HG03378 (cell line): ENCODE data around the gene MTARC2.
A peak's percentile ranks its signal among the peaks of the same experiment; 100 is the strongest.
"Not testable (repeated sequence)": the region's sequence is repeated elsewhere in the genome, so short reads cannot be mapped to it uniquely, and the experiment has no call there.

Source experiments
- ATAC-seq: cut with Tn5 transposase; IDR thresholded peaks from one replicate; pipeline ENCODE4 v1.9.1; 2021; ENCODE audit warnings: mild to moderate bottlenecking, moderate library complexity; ENCODE audit not compliant: unreplicated experiment

MTARC2 gene

DNA sequence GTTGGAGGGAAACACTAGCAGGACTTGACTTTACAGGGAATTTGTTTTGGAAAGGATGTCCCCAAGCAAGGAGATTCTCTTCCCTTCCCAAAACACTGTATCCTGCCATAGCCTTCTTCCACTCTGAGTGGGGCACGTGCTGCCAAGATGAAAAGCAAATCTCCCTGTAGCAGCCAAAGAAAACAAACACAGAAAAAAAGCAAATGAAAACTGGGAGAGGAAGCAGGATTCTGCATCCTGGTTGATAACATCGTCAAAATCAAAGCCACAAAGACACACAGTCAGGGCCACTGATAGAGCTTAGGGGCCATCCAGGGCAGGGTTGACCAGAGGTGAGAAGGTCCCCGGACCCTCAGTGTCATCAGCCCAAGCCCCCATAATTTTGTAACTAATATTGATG is 16.0 kb upstream of the MTARC2 start:
- ATAC-seq, result no peak

DNA sequence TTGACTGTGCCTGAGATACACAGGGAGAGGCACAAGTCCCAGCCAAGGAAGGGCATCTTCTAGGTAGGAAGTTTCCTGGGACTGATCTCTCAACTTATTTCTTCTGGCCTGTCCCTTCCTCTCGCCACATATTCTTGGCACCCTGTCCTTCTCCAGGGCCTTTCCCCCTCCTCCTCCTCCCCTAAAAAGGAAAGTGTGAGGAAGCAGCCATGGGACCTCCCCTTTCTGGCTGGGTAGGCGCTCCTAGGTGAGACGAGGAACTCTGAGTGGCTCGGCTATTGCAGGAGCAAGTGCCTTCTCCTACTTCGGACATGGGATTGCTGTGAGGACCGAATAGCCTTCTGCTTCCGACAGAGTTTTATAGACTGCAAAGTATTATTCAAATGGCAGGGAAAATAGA is 15.5 kb upstream of the MTARC2 start:
- peak; percentile 13 for ATAC-seq

DNA sequence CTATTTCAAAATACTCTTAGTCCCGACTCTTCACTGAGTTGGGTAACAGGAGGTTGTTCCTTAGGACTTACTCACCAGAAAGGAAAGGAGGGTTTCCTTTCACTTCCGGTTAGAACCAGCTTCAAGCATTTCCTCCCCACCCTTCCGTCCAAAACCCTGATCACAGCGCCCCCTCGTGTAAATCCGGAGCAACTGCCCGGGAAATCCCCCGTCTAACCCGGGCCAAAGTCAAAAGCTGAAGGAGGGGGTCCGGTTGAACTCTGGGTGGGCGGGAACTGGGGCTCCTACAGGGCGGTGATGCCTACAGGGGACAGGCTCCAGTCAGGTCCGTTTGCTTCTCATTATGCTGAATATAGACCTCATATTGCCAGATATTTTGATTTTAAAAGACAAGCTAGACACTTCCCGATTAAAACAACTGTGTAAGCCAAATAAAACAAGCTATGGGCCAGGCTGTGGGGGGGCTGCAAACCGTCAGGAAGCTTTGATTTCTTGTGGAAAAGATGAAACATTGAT is 15.0 kb upstream of the MTARC2 start:
- ATAC-seq, result peak; percentile 92

DNA sequence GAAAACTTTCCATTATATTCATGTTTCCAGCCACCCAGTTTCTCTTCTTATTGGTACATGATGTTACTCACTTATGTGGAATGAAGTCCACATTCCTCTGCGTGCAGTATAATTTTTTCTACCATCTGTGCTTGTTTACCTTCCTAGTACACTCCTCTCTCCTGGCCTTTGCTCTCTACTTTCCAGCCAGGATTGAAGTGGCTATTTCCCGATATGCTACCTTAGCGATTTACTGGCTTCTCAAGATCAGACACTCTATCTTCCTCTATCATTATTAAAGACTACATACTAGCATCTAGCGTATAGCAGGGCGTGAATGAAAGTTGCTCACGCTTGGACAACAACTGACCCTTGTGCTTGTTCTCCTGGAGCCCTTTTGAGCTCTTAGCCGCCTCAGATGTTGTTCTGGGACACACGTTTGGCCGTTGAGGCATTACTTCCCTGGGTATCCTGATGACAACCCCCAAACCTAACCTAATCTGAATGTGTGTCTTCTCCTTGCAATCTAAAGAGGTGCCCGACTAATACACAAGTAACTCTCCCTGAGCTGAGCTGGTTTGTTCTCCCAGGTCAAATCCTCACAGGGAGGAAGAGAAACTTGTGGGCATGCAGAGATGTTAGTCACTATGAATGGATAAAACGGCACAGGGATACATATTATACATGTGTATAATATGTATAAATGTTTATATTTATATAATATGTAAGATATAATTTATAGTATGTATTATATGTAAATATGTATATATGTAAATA is 13.4 kb upstream of the MTARC2 start:
- ATAC-seq, result no peak

DNA sequence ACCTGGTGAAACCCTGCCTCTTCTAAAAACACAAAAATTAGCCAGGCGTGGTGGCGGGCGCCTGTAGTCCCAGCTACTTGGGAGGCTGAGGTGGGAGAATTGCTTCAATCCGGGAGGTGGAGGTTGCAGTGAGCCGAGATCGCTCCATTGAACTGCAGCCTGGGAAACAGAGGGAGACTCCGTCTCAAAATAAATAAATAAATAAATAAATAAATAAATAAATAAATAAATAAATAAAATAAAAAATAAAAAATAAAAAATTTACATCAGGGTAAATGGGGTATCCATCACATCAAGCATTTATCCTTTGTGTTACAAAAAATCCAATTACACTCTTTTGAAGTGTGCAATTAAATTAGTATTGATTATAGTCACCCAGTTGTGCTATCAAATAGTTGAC is 11.8 kb upstream of the MTARC2 start:
- not testable (repeated sequence) for ATAC-seq

DNA sequence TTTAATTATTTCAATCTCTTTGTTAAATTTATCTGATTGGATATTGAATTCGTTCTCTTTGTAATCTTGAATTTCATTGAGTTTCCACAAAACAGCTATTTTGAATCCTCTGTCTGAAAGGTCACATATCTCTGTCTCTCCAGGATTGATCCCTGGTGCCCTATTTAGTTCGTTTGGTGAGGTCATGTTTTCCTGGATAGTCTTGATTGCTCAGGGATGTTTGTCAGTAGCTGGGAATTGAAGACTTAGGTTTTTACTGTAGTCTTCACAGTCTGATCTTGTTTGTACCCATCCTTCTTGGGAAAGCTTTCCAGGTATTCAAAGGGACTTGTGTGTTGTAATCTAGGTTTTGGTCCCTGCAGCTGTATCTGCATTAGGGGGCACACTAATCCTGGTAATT is 6.8 kb upstream of the MTARC2 start:
- ATAC-seq, result no peak

DNA sequence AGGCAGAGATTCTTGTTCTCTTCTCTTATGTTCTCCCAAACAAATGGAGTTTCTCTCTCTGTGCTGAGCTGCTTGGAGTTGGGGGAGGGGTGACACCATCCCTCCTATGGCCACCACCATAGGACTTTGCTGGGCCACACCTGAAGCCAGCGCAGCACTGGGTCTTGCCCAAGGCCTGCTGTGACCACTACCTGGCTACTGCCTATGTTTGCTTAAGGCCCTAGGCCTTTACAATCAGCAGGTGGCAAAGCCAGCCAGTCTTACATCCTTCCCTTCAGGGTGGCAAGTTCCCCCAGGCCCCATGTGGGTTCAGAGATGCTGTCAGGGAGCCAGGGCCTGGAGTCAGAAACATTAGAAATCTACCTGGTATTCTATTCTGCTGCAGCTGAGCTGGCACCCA is 6.3 kb upstream of the MTARC2 start:
- ATAC-seq, result no peak

DNA sequence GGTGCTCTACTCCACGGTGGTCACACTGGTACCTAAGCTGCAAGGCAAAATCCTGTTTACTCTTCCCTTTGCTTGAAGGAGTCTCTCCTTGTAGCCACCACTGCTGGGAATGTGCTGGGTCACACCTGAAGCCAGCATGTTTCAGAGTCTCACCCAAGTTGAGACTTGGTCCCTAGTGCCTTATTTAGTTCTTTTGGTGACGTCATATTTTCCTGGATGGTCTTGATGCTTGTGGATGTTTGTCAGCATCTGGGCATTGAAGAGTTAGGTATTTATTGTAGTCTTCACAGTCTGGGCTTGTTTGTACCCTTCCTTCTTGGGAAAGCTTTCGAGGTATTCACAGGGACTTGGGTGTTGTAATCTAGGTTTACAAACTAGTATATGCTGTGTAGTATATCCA is 5.6 kb upstream of the MTARC2 start:
- no peak for ATAC-seq

DNA sequence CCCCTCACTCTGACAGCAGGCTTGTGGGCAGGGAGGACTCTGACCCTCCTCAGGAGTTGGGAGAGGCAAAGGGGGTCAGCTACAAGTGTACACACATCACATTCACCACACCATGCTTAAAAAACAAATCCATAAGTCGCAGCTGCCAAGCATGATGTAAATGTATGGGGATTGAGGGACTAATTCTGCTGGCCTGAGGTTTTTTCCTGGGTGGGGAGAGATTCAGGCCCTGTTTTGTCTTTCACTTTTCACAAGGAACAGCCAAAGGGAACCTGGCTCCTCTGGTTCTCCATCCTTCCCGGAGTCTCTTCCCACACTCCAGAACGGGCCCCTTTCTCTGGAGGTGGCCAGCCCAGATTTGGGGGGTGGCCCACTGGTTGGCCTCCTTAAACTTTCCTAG is 1.3 kb upstream of the MTARC2 start:
- no peak for ATAC-seq

DNA sequence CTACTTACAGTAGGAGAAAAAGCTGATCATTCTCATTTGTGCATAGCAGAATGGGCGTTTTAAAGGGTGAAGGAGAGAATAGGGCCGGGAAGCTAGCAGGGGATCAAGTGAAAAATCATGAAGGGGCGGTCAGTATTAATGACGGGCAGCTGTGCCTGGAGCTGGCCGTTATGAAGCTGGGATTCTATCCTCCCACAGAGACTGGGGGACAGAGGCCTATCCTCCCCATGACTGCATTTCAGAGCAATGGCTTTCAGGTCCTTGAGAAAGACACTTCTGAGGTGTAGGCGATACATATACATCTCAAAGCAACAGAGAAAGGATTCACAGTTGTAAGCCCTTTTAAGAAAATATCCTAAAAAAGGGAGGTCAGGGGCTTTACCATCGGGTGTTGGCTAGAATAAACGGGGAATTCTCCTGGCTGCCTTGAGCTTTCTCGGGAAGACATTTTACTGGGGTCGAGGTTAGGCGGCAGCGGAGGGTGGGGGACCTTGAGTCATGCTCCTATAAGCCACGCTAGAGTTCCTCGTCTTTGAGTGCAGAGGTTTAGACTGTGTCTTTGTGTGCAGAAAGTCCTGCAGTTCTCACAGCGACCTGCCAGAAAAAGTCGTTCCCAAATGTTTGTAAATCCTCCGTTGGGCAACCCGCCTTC is 559 bp upstream of the MTARC2 start:
- ATAC-seq, result no peak

DNA sequence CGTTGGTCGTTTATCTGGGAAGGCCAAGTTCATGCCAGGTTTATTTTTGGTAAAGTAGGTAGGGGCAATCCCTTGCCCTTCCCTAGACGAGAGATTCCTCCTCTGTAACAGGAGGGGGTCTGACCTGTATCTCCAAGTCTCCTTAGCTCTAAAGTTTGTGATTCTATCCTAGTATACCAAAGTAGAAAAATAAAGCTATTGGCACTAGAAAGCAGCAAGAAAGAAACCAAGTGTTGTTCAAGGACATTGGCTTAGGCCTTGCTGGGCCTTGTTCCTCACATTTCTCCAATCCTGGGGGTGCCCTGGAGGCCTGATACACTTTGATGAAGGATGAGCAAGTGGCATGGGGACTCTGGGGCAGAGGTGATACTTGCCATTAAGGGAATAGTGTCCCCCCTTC is 814 bp downstream of the MTARC2 start:
- ATAC-seq, result no peak

DNA sequence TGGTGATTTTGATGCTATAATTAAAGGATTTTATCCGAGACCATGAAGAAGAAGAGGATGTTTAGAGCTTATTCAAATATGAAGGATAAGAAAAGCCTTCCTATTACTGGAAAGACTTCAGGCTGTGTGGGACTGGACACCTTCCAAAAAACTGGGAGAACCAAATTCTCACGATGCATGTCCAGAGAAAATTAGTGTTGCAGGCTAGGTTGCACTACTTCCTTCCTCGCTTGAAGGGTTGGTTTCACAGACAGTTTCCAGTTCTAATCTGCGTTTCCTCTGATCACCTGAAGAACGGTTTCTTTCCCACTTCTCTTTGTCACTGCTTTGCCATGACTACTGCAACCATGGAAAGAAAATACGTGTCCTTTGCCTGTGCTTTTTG is 2.0 kb downstream of the MTARC2 start:
- no peak for ATAC-seq

DNA sequence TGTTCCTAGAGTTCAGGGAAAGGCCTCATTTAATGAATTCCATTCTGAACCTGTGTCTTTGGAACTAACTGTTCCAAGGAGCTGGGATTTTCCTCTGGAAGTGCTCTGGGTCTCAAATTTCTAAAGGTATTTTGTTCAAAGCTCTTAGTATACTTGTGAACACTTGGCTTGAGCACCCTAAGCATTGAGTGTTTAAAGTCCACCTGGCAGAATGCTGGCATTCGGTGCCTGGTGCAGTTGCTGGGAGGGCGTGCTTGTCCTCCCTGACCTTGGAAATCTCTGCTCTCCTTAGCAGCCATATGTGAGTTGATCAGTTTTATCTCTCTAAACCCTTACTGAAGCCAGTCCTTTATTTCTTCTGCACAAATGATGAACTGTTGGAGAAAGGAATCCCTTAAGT is 3.0 kb downstream of the MTARC2 start:
- ATAC-seq, result no peak

DNA sequence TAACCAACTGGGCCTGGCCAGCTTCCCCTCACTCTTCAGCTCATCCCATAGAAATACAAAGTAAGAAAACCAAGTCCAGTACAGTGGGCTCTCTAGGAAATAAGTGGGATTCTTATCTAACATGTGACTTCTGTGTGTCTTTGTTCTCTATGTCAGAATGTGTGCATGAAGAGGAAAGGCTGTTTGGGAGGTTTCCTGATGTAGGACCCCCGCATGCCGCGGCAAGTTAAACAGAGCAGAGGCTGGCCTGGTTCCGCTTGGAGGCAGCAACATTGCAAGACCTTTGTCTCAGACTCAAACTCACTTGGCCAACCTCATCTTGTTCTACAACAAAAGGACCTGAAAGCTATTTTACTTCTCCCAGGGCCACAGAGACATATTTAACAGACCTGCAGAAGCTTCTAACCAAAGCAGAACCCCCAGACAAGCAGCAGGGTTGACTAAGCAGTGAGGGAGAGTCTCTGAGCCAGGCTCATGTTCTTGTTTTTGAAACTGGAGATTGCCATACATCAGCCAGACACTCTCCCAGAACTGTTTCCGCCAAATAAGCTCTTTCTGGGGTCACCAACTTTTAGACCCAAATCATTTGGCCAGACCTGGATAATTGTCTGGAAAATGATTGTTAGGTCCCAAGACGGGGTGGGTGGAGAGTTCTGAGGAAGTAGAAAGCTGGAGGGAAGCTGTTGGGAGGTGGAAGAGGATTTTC is 6.2 kb downstream of the MTARC2 start:
- no peak for ATAC-seq

DNA sequence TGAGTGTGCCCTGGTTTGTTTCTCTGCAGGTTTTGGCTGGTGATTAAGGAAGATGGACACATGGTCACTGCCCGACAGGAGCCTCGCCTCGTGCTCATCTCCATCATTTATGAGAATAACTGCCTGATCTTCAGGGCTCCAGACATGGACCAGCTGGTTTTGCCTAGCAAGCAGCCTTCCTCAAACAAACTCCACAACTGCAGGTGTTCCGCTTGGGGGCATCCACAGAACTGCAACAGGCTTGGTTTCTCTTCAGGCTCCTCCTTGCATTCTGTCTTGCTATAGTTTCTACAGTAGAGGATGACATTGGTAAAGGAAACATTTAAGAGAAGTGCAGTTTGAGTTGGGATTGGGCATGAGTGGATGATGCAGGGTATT is 6.8 kb downstream of the MTARC2 start:
- no peak for ATAC-seq

DNA sequence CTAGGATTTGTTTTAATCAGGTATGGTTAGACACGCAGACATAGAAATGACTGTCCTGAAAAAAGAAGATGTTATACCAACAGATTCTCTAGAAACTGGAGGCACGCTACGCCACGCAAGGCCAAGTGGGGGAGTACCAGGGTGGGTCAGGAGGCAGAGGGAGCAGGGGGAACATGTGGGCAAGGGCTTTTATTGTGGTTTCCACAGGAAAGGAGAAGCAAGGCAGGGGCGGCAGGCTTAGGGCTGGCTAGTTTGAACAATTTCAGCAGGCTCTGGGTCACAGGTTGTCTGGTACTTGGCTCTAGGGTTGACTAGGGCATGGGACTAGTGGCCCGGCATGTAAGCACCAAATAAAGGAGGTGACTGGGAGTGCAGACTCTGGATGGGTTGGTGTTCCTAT is 7.2 kb downstream of the MTARC2 start:
- ATAC-seq, result no peak

DNA sequence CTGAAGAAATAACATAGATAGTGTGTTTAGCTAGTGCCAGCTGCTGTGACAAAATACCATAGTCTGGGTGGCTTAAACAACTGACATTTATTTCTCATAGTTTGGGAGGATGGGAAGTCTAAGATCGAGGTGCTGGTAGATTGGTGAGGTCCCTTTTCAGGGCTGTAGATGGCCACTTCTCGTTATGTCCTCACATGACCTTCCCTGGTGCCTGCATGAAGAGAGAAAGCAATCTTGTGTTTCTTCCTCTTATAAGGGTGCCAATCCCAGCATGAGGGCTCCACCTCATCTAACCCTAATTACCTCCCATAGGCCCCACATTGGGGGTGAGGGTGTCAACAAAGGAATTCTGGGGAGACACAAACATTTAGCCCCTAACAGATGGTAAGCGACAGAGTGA is 9.3 kb downstream of the MTARC2 start:
- no peak for ATAC-seq

DNA sequence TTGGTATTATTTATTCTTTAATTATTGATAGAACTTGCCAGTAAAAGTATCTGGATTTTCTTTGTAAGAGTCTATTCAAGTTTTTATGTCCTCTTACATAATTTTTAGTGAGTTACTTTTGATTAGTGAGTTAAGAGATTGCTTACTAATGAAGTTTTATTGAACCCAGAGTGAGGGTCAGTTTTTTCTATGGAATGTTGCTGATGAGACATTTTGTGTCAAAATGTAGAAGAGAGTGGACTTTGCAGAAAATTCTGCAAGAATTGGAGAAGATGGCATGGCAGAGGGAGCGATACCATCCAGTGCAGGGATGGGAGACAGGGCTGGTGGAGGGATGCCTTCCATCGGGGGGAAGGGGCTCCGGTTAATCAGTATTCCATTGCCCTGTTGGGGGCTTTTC is 11.0 kb downstream of the MTARC2 start:
- ATAC-seq, result no peak

DNA sequence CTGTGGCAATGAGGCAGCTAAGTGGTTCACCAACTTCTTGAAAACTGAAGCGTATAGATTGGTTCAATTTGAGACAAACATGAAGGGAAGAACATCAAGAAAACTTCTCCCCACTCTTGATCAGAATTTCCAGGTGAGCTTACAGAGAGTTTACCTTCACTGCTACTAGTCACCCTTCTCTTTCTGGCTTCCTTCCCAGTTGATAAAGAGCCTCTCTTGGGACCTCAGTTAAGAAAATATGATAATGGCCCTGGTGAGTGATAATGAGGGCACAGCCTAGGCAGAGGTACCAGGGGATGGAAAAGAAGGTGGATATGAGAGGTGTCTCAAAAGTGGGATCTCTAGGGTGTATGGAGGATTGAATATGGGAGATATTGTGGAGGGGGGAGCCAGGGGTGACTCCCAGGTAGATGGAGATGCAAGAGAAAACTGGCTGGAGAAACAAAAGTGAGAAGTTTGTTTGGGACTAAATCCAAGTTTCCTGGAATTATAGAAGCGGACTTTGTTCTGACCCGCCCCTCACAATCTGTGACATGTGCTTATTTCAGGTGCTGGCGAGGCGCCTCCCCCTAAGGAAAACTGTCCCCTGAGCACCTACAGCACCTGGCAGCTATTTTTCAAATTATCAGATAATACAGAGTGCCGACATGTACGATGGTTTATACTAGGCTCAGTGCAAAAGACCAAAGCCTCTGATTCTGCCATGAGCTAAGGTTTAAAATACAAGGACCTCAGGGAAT is 13.7 kb downstream of the MTARC2 start:
- ATAC-seq, result no peak

DNA sequence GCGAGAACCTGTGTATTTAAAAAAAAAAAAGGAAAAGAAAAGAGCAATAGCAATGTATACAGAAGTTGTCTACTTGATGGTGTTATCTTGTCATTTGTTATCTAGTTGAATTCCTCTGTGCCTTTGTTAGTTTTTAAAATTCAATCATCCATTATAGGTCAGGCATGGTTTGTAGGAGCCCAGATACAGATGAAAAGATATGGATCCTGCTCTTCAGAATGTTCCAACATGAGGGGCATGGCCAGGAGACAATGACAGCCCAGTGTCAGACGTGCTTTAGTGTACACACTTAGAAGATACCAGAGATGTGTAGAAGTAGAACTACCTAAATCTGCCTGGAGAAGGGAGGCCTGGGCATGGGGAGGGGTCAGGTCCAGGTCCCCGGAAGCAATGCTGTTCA is 16.6 kb downstream of the MTARC2 start:
- ATAC-seq, result no peak
